Measurements from ENCODE around the gene CEBPA.

DNA sequence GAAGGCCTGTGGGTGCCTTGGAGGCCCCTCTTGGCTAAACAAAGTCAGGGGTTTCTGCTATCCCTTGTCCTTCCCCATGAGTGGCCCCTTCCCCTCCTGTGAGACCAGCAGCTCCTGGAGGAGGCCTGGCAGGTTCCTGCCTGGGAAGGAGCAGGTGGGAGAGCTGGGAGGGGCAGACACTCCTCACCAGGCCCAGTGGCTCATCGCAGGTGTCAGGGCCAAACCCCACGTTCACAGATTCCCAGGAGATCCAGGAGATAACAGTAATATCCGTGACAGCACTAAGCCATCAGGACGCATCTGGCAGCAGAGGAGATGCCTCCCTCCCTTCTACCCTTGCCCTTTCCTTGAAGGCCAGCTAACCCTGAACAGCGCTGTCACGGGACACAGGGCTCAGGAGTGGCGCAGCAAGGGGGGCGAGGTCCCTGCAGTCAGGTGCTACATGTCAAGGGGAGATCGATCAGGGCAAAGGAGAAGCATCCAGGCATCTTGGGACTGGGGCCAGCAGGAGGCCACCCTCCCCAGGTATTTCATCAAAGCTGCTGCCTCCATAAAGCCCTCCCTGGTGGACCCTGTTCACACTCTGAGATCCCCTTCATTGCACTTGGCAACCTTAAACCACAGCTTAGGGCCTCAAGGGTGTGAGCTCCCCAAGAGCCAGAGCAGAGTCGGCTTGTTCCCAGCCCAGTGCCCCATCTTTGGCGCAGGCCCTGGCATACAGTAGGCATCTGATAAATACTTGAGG, 4.8 kb downstream of the CEBPA start:
- TF ChIP-seq, protein P1, sequence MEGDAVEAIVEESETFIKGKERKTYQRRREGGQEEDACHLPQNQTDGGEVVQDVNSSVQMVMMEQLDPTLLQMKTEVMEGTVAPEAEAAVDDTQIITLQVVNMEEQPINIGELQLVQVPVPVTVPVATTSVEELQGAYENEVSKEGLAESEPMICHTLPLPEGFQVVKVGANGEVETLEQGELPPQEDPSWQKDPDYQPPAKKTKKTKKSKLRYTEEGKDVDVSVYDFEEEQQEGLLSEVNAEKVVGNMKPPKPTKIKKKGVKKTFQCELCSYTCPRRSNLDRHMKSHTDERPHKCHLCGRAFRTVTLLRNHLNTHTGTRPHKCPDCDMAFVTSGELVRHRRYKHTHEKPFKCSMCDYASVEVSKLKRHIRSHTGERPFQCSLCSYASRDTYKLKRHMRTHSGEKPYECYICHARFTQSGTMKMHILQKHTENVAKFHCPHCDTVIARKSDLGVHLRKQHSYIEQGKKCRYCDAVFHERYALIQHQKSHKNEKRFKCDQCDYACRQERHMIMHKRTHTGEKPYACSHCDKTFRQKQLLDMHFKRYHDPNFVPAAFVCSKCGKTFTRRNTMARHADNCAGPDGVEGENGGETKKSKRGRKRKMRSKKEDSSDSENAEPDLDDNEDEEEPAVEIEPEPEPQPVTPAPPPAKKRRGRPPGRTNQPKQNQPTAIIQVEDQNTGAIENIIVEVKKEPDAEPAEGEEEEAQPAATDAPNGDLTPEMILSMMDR (IDR thresholded peaks at IDR 0.05) = no peak
- TF ChIP-seq EZH2 (IDR thresholded peaks at IDR 0.05; ENCODE audit: borderline replicate concordance, insufficient read depth, low read depth, low read length, poor library complexity, severe bottlenecking) = no peak

Data from B cell (primary cell).